Measurements from ENCODE around the gene CIT.

CIT gene

DNA sequence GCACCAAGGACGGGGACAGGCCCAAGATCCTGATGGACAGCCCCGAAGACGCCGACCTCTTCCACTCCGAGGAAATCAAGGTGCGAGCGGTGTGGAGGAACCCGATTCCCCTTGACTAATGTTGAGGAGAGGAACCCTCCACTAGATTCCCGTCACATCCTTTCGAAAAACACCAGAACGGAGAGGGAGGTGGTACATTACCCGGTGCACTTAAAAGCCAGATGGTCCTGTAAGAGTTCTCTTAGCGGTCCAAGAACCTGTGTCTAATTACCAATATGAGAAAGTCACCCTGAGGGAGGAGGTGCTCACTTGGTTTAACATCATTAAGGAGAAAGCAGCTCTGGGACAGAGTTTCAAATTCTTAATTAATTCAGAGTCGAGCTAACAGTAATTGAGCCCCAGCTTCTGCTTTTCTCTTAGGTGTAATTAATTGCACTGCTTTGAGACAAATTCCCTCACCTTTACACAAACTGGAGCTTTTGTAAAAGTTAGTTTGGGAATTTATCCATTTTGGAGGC is 208.7 kb downstream of the CIT start:
- peak overlapping the region; percentile 97 to 98 for H3K4me3 ChIP-seq (replicated peaks in 1 of 2; ENCODE audit: low read depth in 2 of 2, low read length in 2 of 2)
- TF ChIP-seq, protein P1, sequence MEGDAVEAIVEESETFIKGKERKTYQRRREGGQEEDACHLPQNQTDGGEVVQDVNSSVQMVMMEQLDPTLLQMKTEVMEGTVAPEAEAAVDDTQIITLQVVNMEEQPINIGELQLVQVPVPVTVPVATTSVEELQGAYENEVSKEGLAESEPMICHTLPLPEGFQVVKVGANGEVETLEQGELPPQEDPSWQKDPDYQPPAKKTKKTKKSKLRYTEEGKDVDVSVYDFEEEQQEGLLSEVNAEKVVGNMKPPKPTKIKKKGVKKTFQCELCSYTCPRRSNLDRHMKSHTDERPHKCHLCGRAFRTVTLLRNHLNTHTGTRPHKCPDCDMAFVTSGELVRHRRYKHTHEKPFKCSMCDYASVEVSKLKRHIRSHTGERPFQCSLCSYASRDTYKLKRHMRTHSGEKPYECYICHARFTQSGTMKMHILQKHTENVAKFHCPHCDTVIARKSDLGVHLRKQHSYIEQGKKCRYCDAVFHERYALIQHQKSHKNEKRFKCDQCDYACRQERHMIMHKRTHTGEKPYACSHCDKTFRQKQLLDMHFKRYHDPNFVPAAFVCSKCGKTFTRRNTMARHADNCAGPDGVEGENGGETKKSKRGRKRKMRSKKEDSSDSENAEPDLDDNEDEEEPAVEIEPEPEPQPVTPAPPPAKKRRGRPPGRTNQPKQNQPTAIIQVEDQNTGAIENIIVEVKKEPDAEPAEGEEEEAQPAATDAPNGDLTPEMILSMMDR (IDR thresholded peaks at IDR 0.05; ENCODE audit: low read depth, low read length): no peak
- peak; percentile 17 to 27 for DNase-seq (ENCODE audit: low read depth in 2 of 2)

DNA sequence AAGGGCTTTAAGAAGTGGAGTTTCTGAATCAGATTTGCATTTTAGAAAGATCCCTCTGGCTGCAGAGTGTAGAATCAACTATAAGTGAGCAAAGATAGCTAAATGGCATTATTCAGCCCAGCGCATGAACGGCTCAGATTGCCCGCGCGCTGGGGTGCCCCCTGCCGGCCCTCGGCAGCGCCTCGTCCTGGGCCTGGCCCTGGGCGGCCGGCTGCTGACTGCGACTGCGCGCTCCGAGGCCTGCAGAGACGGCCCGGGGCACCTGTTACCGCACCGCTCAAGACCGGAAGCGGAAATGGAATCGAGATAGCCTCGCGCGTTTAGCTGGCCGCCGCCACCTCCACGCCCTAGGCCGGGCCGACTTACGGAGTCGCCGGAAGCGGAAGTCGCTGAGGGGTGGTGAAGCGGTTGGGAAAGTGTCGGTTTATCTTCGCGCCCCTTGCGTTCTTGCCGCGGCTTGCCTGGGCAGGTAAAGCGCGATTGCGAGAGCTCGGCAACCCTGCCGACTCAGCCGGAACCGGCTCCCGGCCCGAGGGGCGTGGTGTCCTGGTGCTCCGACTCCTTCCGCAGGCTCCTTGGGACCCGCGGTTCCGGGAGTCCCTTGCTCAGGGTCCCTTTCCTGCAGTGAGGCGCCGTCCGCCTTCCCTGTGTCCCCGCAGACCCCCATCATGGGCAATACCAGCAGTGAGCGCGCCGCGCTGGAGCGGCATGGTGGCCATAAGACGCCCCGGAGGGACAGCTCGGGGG is 209.4 kb downstream of the CIT start, which contains the start of gene PRKAB1:
TSS of gene PRKAB1 (plus strand) at position 557 of the 747 bp plus-strand sequence. CDS start at position 669, 112 bp downstream.
- peak within 1 kb of the TSS; percentile 97 to 98 for H3K4me3 ChIP-seq (replicated peaks in 1 of 2; ENCODE audit: low read depth in 2 of 2, low read length in 2 of 2)
- peak; percentile 97 to 98 for DNase-seq (ENCODE audit: low read depth in 2 of 2)
- TF ChIP-seq, protein P1 (IDR thresholded peaks at IDR 0.05; ENCODE audit: low read depth, low read length): peak; percentile 69

DNA sequence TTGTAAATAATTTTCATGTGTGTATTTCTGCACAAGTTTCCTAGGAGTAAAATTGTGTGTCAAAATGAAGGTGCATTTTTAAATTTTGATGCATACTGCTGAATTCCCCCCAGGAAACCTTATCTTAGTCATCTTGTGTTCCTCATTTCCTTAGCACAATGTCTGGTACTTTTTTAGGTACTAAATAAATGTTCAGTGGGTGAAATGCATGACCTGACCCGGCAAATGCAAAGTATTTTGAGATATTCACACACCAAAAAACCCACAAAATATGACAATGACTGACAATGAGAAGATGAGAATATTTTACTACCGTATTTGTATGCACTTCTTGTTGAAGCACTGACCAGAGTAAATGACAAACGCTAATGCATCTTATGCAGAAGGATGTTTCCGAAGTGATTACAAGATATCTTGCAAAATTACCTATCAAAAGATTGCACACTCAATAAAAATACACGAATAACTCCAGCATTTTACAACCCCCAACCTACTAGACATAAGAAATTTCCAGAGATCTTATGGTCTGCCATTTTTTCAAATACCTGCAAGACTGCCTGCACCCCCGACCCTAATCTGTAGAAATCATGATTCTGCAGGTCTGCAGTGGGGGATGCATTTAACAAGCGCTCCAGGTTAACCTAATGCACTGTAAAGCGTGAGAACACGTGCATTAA is 210.1 kb downstream of the CIT start:
- H3K4me3 ChIP-seq (replicated peaks in 1 of 2; ENCODE audit: low read depth in 2 of 2, low read length in 2 of 2): peak overlapping the region; percentile 44 to 97
- no peak for DNase-seq (ENCODE audit: low read depth in 2 of 2)
- TF ChIP-seq, protein P1 (IDR thresholded peaks at IDR 0.05; ENCODE audit: low read depth, low read length): no peak

DNA sequence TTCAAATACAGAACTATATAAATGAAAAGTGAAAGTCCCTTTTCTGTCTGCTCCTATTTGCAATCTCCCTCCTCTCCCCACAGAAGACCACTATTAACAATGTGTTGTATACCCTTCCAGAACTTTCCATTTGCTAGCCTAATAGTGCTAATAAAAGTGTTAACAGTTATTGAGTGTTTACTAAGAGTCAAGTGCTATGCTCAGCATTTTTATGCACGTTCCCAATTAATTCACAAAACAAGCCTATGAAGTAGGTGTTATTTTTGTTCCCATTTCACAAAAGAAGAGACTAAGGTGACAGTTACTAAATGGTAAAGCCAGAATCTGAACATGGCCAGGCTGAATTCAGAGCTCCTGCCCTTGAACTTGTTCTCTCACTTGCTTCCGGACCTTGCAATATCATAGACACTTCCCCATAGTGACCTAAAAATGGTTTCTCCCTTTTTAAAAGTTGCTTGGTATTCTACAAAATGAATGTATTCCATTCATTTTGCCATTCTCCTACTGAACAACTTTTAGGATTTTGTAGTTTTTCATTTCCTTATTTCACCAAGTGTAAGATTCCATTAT is 210.8 kb downstream of the CIT start:
- H3K4me3 ChIP-seq (replicated peaks in 1 of 2; ENCODE audit: low read depth in 2 of 2, low read length in 2 of 2): no peak overlapping the region

DNA sequence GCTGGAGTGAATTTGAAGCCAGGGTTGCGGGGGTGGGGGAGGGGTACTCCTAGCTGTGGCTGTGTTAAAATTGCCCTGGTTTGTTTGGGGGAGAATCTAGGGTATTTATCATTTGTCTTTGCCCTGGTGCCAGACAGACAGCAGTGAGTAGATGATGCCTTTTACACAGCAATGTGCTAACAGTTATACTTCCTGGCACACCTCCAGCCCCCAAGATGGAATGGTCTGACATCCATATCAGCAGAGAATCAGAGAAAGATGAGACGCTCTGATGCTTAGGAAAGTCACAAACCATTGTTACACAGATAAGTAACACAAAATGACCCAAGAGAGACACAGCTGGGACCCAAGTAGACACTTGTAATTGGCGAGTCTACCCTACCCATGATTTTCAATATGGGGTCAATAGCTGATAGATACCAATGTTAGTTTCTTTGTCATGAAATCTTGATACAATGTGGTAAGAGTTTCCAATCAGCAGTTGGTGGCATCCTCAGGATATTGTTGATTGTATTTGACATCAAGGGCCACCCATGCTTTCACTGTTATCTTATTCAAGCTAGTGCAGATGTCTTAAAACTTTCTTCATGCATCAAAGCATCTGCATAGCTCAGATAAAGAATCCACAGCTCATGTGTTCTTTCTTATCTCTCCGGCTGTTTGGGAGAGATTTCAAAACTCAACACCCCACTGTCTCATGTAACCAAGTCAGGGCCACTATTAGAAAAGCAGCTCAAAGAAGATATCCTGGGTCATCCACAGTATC is 211.8 kb downstream of the CIT start:
- no peak overlapping the region for H3K4me3 ChIP-seq (replicated peaks in 1 of 2; ENCODE audit: low read depth in 2 of 2, low read length in 2 of 2)
- no peak for DNase-seq (ENCODE audit: low read depth in 2 of 2)
- TF ChIP-seq, protein P1 (IDR thresholded peaks at IDR 0.05; ENCODE audit: low read depth, low read length): no peak

More for the DNA sequence above, 210.8 kb downstream of the CIT start:
- DNase-seq (ENCODE audit: low read depth in 2 of 2): no peak
- TF ChIP-seq, protein P1 (IDR thresholded peaks at IDR 0.05; ENCODE audit: low read depth, low read length): no peak

DNA sequence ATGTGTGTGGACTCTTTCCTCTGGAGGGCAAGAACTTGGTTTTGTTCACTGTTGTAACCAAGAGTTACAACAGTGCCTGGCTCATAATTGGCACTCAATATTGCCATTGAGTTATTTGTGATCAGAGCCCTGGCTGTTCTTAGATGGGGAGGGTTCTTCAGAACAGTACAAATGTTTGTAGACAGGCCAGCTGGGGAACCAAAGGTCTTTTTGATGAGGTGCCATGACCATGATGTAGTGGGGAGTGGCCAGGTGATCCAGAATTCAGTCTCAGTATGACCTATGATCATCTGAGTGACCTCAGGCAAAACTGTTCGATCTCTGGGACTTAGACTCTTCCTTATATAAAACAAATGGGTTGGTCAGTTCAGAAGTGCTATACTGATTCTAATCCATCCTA is 212.5 kb downstream of the CIT start:
- TF ChIP-seq, protein P1 (IDR thresholded peaks at IDR 0.05; ENCODE audit: low read depth, low read length): no peak
- H3K4me3 ChIP-seq (replicated peaks in 1 of 2; ENCODE audit: low read depth in 2 of 2, low read length in 2 of 2): no peak overlapping the region
- no peak for DNase-seq (ENCODE audit: low read depth in 2 of 2)

All from cardiac fibroblast (primary cell).